ENCODE results near the gene TACO1.

DNA sequence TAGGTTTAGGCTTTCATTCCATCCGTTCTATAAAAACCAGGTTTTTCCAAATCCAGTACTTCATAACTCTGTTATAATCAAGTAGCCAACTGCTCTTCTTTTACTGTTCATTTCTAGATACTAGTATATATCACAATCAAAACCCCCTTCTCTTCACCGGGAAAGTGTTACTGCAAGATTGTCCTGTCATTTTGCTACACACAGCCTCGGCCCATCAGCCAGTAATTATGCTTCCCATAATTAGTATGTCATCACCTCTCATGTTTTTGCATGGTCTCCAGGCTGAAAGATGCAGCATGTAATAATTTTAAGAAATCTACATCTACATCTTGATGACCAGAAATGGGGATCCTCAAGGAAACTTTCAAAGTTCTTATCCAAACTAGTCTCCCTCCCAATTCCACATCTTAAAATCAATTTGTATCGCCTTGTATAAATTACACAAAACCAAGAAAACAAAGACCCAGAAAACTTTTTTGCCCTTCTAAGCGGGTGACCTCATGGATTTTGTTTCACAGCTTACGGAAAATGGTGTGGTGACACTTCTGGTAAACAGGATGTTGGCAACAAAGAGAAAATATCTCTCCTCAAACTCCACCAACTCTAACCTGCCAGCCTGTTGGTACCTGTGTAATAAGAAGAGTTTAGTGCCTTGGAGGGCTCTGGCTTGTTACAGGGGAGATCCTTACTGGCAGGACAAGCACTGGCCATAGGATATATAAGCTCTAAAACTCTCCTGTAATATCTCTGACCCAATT, 9.3 kb downstream of the TACO1 start:
- TF ChIP-seq, protein P1, sequence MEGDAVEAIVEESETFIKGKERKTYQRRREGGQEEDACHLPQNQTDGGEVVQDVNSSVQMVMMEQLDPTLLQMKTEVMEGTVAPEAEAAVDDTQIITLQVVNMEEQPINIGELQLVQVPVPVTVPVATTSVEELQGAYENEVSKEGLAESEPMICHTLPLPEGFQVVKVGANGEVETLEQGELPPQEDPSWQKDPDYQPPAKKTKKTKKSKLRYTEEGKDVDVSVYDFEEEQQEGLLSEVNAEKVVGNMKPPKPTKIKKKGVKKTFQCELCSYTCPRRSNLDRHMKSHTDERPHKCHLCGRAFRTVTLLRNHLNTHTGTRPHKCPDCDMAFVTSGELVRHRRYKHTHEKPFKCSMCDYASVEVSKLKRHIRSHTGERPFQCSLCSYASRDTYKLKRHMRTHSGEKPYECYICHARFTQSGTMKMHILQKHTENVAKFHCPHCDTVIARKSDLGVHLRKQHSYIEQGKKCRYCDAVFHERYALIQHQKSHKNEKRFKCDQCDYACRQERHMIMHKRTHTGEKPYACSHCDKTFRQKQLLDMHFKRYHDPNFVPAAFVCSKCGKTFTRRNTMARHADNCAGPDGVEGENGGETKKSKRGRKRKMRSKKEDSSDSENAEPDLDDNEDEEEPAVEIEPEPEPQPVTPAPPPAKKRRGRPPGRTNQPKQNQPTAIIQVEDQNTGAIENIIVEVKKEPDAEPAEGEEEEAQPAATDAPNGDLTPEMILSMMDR (IDR thresholded peaks at IDR 0.05), result no peak
- TF ChIP-seq POLR2AphosphoS5 (IDR thresholded peaks at IDR 0.05), result no peak
- TF ChIP-seq EP300 (IDR thresholded peaks at IDR 0.05), result no peak
- TF ChIP-seq POLR2A (IDR thresholded peaks at IDR 0.05), result no peak

Measured in sigmoid colon (tissue), 4 donors.